ENCODE measurements around the gene DAW1. TPM values are rescaled to one million over a fixed set of nuclear protein-coding genes. Genes with fewer than 3 reads are reported as not detected.
A peak's percentile ranks its signal among the peaks of the same experiment; 100 is the strongest.

The DAW1 gene
- total RNA-seq, 1 experiment from 2014 or later = 1.5 TPM

DNA sequence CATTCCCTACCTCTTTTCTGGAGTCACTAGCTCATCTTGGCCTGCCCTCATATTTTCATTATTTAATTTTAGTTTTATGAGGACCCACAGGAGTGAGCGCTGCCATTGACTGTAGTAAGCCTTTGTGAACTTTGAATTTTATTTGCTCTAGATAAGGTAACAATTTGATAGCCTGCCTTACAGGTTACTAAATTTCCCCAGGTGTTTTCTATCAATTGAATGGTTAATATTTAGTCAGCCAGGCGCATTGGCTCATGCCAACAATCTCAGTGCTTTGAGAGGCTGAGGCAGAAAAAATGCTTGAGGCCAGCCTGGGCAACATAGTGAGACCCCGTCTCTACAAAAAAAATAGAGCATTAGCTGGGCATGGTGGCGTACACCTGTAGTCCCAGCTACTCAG, 50.2 kb downstream of the DAW1 start:
- no TSS peak for BruUV-seq (replicated peaks)
- no peaks in the 10 kb centered on the region for H4K20me1 ChIP-seq (ENCODE audit: low read length)
- no peak overlapping the region for H2AFZ ChIP-seq (ENCODE audit: low read length)
- H3K4me2 ChIP-seq (ENCODE audit: low read length) = no peak overlapping the region
- no peaks in the 10 kb centered on the region for H3K79me2 ChIP-seq (ENCODE audit: low read length)
- intact Hi-C loops (cut with micrococcal nuclease) = no loop called here
- ChIA-PET POLR2A (ENCODE audit: unreplicated experiment) (no interaction called here), CTCF (no interaction called here)
- no peak for ATAC-seq
- H3F3A ChIP-seq (ENCODE audit: low read length, unreplicated experiment) = no peaks in the 10 kb centered on the region
- no peak for TF ChIP-seq EZH2 (IDR thresholded peaks at IDR 0.05; ENCODE audit: low read length, unreplicated experiment)
- no peak for TF ChIP-seq EZH2phosphoT487 (IDR thresholded peaks at IDR 0.05; ENCODE audit: borderline replicate concordance, low read length)
- TF ChIP-seq, protein P1, sequence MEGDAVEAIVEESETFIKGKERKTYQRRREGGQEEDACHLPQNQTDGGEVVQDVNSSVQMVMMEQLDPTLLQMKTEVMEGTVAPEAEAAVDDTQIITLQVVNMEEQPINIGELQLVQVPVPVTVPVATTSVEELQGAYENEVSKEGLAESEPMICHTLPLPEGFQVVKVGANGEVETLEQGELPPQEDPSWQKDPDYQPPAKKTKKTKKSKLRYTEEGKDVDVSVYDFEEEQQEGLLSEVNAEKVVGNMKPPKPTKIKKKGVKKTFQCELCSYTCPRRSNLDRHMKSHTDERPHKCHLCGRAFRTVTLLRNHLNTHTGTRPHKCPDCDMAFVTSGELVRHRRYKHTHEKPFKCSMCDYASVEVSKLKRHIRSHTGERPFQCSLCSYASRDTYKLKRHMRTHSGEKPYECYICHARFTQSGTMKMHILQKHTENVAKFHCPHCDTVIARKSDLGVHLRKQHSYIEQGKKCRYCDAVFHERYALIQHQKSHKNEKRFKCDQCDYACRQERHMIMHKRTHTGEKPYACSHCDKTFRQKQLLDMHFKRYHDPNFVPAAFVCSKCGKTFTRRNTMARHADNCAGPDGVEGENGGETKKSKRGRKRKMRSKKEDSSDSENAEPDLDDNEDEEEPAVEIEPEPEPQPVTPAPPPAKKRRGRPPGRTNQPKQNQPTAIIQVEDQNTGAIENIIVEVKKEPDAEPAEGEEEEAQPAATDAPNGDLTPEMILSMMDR (conservative IDR thresholded peaks at IDR 0.05; ENCODE audit: low read depth, low read length) = no peak
- no peak for DNase-seq
- H3K9me3 ChIP-seq (ENCODE audit: low read length) = no peaks in the 10 kb centered on the region
- no peaks in the 10 kb centered on the region for H3K4me1 ChIP-seq (ENCODE audit: insufficient read depth, low read length)
- H3K27me3 ChIP-seq (ENCODE audit: low read length) = no peaks in the 10 kb centered on the region
- H3K27ac ChIP-seq (ENCODE audit: low read length) = no peak overlapping the region
- no peak overlapping the region for H3K9ac ChIP-seq (ENCODE audit: low read length)
- H3K36me3 ChIP-seq (ENCODE audit: low read depth, low read length) = no peaks in the 10 kb centered on the region
- H3K4me3 ChIP-seq (ENCODE audit: low read length) = no peak overlapping the region
- no peaks in the 10 kb centered on the region for H3K9me2 ChIP-seq (replicated peaks; ENCODE audit: low read length)

DNA sequence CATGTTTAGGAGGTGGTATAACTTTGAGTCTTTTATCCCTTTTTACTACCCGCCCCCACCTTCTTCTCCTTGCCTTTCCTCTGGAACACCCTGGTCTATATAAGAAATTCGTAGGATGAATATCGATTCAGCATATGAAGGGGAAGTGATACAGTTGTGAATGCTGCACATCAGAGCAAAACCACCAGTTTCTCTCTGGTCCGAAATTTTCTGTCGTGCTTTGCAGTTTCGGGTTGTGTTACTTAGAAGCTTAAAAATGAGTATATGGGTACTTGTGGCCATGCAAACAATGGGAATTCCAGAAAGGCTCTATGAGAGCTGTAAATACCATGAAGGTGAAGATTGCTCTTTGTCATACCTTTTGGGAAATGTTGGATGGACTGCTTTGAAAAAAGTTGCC, 60.6 kb downstream of the DAW1 start:
- no peaks in the 10 kb centered on the region for H3K79me2 ChIP-seq (ENCODE audit: low read length)
- H4K20me1 ChIP-seq (ENCODE audit: low read length) = no peaks in the 10 kb centered on the region
- no peaks in the 10 kb centered on the region for H3K4me1 ChIP-seq (ENCODE audit: insufficient read depth, low read length)
- ChIA-PET CTCF (no interaction called here), POLR2A (ENCODE audit: unreplicated experiment) (interaction anchor here (0.6 kb wide), 1 partner anchor 16 kb away, joined by 4 read pairs; no protein-coding TSS in a partner anchor)
- no peaks in the 10 kb centered on the region for H3K9me2 ChIP-seq (replicated peaks; ENCODE audit: low read length)
- H3K9me3 ChIP-seq (ENCODE audit: low read length) = 0 out of 2 replicates have a peak, but pooled peaks cover 12% of the 10 kb centered on the region
- intact Hi-C loops (cut with micrococcal nuclease) = no loop called here
- H3K4me2 ChIP-seq (ENCODE audit: low read length) = 0 out of 2 replicates have a peak overlapping the region, but pooled peaks have one; percentile 6
- no peak for TF ChIP-seq EZH2phosphoT487 (IDR thresholded peaks at IDR 0.05; ENCODE audit: borderline replicate concordance, low read length)
- no peak for TF ChIP-seq EZH2 (IDR thresholded peaks at IDR 0.05; ENCODE audit: low read length, unreplicated experiment)
- TF ChIP-seq, protein P1 (conservative IDR thresholded peaks at IDR 0.05; ENCODE audit: low read depth, low read length) = no peak
- no peak overlapping the region for H3K9ac ChIP-seq (ENCODE audit: low read length)
- H2AFZ ChIP-seq (ENCODE audit: low read length) = no peak overlapping the region
- H3K27ac ChIP-seq (ENCODE audit: low read length) = no peak overlapping the region
- no TSS peak for BruUV-seq (replicated peaks)
- no peaks in the 10 kb centered on the region for H3F3A ChIP-seq (ENCODE audit: low read length, unreplicated experiment)
- H3K36me3 ChIP-seq (ENCODE audit: low read depth, low read length) = no peaks in the 10 kb centered on the region
- DNase-seq (no peak), ATAC-seq (no peak)
- H3K4me3 ChIP-seq (ENCODE audit: low read length) = no peak overlapping the region
- H3K27me3 ChIP-seq (ENCODE audit: low read length) = no peaks in the 10 kb centered on the region

DNA sequence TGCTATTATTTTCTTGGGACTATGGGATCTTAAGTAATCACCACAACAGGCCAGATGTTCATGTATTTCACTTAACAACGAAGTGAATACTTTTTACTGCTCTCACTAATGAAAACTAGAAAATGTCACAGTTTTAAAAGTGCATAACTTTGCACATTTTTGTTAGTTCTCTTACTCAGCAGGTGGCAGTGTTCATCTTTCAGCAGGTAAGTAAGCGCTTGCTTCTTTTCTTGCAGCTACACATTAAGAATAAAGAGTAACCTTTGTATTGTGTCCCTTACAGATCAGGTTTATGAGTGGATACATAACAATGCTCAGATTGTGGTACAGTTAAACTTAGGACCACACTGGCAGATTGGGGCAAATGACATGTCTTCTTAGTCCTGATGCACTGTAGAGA, 61.0 kb downstream of the DAW1 start:
- Histone ChIP-seq H3K9me2 (replicated peaks; ENCODE audit: low read length) (no peaks in the 10 kb centered on the region), H4K20me1 (ENCODE audit: low read length) (no peaks in the 10 kb centered on the region), H3K9me3 (ENCODE audit: low read length) (0 out of 2 replicates have a peak, but pooled peaks cover 8% of the 10 kb centered on the region), H3K27ac (ENCODE audit: low read length) (no peak overlapping the region), H3F3A (ENCODE audit: low read length, unreplicated experiment) (no peaks in the 10 kb centered on the region), H3K9ac (ENCODE audit: low read length) (no peak overlapping the region), H3K36me3 (ENCODE audit: low read depth, low read length) (no peaks in the 10 kb centered on the region), H3K4me1 (ENCODE audit: insufficient read depth, low read length) (no peaks in the 10 kb centered on the region), H3K4me3 (ENCODE audit: low read length) (no peak overlapping the region), H2AFZ (ENCODE audit: low read length) (no peak overlapping the region), H3K4me2 (ENCODE audit: low read length) (0 out of 2 replicates have a peak overlapping the region, but pooled peaks have one; percentile 6), H3K79me2 (ENCODE audit: low read length) (no peaks in the 10 kb centered on the region), H3K27me3 (ENCODE audit: low read length) (no peaks in the 10 kb centered on the region)
- ChIA-PET CTCF (no interaction called here), POLR2A (ENCODE audit: unreplicated experiment) (no interaction called here)
- ATAC-seq = peak; percentile 29; the same call in 1 of the 2 replicates
- intact Hi-C loops (cut with micrococcal nuclease) = no loop called here
- BruUV-seq (replicated peaks) = no TSS peak
- DNase-seq = peak; percentile 20
- TF ChIP-seq EZH2phosphoT487 (IDR thresholded peaks at IDR 0.05; ENCODE audit: borderline replicate concordance, low read length) (no peak), EZH2 (IDR thresholded peaks at IDR 0.05; ENCODE audit: low read length, unreplicated experiment) (no peak)
- TF ChIP-seq, protein P1 (conservative IDR thresholded peaks at IDR 0.05; ENCODE audit: low read depth, low read length) = peak; percentile 63

Data from PC-3 (cell line).